ENCODE measurements around the gene MYPN.

DNA sequence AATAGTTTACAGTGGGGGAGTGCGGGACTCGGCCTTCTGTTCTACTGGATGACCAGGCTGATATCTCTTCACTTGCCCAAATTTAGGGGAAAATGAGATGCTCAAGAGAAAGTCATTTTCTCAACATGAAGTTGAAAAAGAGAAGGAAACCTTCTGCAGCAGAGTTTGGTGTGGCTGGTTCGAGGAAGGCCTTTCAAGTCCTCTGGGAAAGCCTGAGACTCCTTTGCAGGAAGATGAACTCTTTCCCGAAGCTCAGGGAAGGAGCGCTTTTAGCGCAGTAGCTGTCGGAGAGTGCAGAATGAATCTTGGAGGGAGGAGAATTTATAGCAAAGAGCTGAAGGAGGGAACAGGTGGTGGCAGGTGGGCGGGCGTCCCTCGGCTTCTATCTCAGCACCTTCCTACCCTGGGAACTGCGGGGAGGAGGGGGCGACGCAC, 122.5 kb downstream of the MYPN start, which contains the start of gene ATOH7:
- TF ChIP-seq, protein P1, sequence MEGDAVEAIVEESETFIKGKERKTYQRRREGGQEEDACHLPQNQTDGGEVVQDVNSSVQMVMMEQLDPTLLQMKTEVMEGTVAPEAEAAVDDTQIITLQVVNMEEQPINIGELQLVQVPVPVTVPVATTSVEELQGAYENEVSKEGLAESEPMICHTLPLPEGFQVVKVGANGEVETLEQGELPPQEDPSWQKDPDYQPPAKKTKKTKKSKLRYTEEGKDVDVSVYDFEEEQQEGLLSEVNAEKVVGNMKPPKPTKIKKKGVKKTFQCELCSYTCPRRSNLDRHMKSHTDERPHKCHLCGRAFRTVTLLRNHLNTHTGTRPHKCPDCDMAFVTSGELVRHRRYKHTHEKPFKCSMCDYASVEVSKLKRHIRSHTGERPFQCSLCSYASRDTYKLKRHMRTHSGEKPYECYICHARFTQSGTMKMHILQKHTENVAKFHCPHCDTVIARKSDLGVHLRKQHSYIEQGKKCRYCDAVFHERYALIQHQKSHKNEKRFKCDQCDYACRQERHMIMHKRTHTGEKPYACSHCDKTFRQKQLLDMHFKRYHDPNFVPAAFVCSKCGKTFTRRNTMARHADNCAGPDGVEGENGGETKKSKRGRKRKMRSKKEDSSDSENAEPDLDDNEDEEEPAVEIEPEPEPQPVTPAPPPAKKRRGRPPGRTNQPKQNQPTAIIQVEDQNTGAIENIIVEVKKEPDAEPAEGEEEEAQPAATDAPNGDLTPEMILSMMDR (IDR thresholded peaks at IDR 0.05), result no peak
- TF ChIP-seq EZH2 (IDR thresholded peaks at IDR 0.05; ENCODE audit: borderline replicate concordance, insufficient read depth, low read depth, low read length, poor library complexity, severe bottlenecking), result no peak

All from B cell (primary cell).